GM12878 (cell line): ENCODE measurements around the gene DRAP1.

ENCODE experiments used
- BCL11A ChIP-seq: IDR thresholded peaks from 2 replicates; pipeline ENCODE4 v1.6.1; 2011; ENCODE audit warnings: low read depth, low read length
- EZH2 ChIP-seq: IDR thresholded peaks from 2 replicates; pipeline ENCODE4 v1.6.1; 2012; ENCODE audit warnings: low read depth, mild to moderate bottlenecking, control low read depth, inconsistent platforms, low read length, borderline replicate concordance; ENCODE audit not compliant: control insufficient read depth
- HCFC1 ChIP-seq: fragments of 150-350 bp; IDR thresholded peaks from 2 replicates; pipeline ENCODE4 v1.6.1; 2014; ENCODE audit warnings: low read length
- NFYA ChIP-seq: IDR thresholded peaks from 2 replicates; pipeline ENCODE4 v1.6.1; 2011; ENCODE audit warnings: low read depth, mild to moderate bottlenecking, low read length, improper control_type of control experiment, borderline replicate concordance
- POLR2A ChIP-seq: IDR thresholded peaks from 2 replicates; pipeline ENCODE4 v1.6.1; 2011; ENCODE audit warnings: low read depth, mild to moderate bottlenecking, low read length
- SUZ12 ChIP-seq: fragments of 200-600 bp; sonication (generic); IDR thresholded peaks from one replicate; pipeline ENCODE4 v1.6.1; 2018; ENCODE audit warnings: antibody characterized with exemption, mild to moderate bottlenecking; ENCODE audit not compliant: unreplicated experiment
- YBX1 ChIP-seq: fragments of 450-650 bp; IDR thresholded peaks from 2 replicates; pipeline ENCODE4 v1.6.1; 2016; ENCODE audit warnings: antibody characterized with exemption
- ZZZ3 ChIP-seq: IDR thresholded peaks from 2 replicates; pipeline ENCODE4 v1.6.1; 2011; ENCODE audit warnings: low read depth; ENCODE audit not compliant: control insufficient read depth, insufficient read length
- TF ChIP-seq, protein P1 (sequence below), 3 experiments: IDR thresholded peaks in 2 of 3; conservative IDR thresholded peaks in 1 of 3; 2 replicates each; pipeline ENCODE4 v1.5.1; 2011; ENCODE audit warnings: low read depth in 3 of 3, low read length in 3 of 3, mild to moderate bottlenecking in 3 of 3, control low read depth in 2 of 3, moderate library complexity in 2 of 3, inconsistent platforms in 1 of 3, mixed read lengths in 1 of 3; ENCODE audit not compliant: control insufficient read depth in 2 of 3, insufficient read depth in 1 of 3; ENCODE audit errors: extremely low read depth in 1 of 3

DNA sequence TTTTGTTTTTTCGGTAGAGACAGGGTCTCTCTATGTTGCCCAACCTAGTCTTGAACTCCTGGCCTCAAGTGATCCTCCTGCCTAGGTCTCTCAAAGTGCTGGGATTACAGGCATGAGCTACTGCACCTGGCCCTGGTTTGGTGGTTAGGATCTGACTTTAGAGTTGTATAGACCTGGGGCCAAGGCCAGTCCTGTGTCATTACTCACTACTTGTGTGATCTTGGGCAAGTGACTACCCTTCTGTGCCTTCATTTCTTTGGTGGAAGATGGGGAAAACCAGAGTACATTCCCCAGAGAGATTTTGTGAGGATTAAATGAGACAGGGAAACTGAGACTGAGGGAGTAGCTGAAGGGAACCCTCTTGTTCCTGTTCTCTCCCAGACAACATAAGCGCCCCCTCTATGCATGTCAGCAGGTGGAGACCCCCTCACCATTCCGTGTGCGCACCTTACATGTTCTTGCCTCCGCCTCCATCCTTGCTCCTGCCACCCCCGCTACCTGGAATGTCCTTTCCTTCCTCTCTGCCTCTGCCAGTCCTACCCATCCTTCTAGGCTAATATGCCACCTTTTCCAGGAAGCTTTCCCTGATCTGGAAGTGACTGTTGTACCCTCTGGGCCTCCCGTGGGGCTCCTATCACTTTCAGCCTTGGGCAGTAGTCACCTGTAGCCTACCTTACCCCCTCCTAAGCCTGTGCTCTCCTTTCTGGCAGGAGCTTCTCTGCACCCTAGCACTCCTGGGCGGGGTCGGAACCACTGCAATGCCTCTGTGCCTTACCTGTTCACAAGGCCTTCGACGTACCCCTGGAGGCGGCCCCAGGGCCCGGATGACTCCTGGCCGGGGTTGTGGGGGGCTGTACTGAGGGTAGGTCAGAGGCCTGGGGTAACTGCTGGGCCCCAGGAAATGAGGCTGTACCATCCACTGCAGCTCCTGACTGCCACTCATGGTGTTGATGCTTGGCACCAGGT lies 22.9 kb upstream of the DRAP1 start:
- TF ChIP-seq HCFC1 (no peak), ZZZ3 (no peak), YBX1 (no peak), EZH2 (no peak), POLR2A (no peak), NFYA (no peak), SUZ12 (no peak), BCL11A (no peak)
- TF ChIP-seq, protein P1, sequence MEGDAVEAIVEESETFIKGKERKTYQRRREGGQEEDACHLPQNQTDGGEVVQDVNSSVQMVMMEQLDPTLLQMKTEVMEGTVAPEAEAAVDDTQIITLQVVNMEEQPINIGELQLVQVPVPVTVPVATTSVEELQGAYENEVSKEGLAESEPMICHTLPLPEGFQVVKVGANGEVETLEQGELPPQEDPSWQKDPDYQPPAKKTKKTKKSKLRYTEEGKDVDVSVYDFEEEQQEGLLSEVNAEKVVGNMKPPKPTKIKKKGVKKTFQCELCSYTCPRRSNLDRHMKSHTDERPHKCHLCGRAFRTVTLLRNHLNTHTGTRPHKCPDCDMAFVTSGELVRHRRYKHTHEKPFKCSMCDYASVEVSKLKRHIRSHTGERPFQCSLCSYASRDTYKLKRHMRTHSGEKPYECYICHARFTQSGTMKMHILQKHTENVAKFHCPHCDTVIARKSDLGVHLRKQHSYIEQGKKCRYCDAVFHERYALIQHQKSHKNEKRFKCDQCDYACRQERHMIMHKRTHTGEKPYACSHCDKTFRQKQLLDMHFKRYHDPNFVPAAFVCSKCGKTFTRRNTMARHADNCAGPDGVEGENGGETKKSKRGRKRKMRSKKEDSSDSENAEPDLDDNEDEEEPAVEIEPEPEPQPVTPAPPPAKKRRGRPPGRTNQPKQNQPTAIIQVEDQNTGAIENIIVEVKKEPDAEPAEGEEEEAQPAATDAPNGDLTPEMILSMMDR (IDR thresholded peaks at IDR 0.05 in 2 of 3, conservative IDR thresholded peaks at IDR 0.05 in 1 of 3; ENCODE audit: control insufficient read depth in 2 of 3, extremely low read depth in 1 of 3, insufficient read depth in 1 of 3, low read depth in 3 of 3, low read length in 3 of 3): no peak
